ENCODE measurements around the gene PSMC3IP.
A peak's percentile ranks its signal among the peaks of the same experiment; 100 is the strongest.

The PSMC3IP gene

GRCh38 chr17:42537156-42537805 is 40.2 kb downstream of the PSMC3IP start:
- DNase-seq: no peak

GRCh38 chr17:42536372-42537155 is 41.0 kb downstream of the PSMC3IP start:
- DNase-seq: peak; percentile 26 to 31

DNA sequence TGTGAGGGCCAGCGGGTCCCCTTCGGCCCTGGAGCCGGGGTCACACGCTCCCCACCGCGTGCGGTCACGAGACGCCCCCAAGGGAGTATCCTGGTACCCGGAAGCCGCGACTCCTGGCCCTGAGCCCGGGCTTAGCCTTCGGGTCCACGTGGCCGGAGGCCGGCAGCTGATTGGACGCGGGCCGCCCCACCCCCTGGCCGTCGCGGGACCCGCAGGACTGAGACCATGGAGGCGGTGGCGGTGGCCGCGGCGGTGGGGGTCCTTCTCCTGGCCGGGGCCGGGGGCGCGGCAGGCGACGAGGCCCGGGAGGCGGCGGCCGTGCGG is 41.5 kb downstream of the PSMC3IP start, which contains the start of gene NAGLU:
Gene NAGLU, plus strand, starts transcription at position 194 of the 324 bp plus-strand sequence. Its CDS starts 32 bp downstream, at position 226.
- peak; percentile 80 to 82 for DNase-seq

GRCh38 chr17:42535155-42536047 is 42.1 kb downstream of the PSMC3IP start:
- DNase-seq: peak; percentile 69 to 82

- peak in 1 of 2 experiments; percentile 14 for DNase-seq
Observed at GRCh38 chr17:42531455-42532354, 45.8 kb downstream of the PSMC3IP start.

DNA sequence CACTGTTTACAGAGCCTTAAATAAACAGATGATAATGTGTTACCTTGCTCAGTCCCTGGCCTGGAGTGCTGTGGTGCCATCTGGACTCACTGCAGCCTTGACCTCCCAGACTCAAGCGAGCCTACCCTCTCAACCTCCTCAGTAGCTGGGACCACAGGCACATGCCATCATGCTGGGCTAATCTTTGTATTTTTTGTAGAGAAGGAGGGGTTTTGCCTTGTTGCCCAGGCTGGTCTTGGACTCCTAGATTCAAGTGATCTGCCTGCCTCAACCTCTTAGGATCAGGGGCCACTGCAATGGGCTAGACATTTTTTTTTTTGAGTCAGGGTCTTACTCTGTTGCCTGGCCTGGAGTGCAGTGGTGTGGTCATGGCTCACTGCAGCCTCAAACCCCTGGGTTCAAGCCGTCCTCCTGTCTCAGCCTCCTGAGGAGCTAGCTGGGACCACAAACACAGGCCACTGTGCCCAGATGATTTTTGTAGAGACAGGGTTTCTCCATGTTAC is 46.5 kb downstream of the PSMC3IP start:
- no peak for DNase-seq

- DNase-seq: no peak
Observed at GRCh38 chr17:42529061-42529460, 48.5 kb downstream of the PSMC3IP start.

DNA sequence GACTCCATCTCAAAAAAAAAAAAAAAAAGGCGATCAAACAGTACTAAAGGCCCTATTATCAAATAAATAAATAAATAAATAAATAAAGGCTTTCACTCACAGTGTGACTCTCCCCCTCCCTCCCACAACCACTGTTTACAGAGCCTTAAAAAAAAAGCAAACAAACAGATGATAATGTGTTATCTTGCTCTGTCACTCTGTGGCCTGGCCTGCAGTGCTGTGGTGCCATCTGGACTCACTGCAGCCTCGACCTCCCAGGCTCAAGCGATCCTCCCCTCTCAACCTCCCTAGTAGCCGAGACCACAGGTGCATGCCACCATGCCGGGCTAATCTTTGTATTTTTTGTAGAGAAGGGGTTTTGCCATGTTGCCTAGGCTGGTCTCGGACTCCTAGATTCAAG is 49.6 kb downstream of the PSMC3IP start:
- no peak for DNase-seq

DNA sequence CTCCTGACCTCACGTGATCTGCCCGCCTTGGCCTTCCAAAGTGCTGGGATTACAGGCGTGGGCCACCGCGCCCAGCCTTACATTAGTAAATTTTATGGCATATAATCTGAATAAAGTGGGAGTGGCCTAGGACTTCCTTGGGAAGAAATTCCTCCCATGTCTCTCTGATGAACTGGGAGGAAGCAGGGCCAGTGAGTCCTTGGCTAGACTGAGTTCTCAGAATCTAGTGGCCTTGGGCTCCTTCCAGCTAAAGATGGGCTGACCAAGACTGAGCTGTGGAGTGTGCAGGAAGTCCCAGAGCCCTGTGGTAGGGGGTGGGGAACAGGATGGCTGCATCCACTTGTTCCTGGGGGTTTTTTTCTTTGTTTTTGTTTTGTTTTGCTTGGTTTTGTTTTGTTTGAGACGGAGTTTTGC is 51.5 kb downstream of the PSMC3IP start:
- DNase-seq: no peak

- DNase-seq: no peak
Observed at GRCh38 chr17:42525221-42525620, 52.3 kb downstream of the PSMC3IP start.

DNA sequence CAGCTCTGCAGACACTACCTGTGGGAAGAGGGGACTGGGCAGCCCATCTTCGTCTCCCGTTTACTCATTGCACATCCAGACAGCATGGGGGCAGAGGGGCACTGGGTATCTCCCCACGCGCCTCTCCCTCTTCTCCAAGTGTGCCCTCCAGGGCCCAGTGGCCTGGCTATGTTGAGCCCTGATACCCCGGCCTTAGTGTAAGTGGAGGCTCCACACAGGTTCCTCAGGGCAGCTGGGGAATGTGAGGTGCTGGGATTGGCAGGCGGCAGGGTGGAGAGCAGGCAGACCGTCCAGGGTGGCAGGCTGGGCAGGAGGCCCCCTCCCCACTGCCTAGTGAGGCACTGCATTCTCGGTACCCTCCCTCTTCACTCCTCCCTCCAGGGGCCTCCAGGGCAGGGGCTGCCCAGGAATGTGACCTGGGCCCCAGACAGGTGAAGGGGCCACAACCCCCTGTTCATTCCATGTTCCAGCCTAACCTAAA is 54.7 kb downstream of the PSMC3IP start:
- DNase-seq: no peak
